ENCODE results near the gene ECT2.
"Not testable (repeated sequence)": the region's sequence is repeated elsewhere in the genome, so short reads cannot be mapped to it uniquely, and the experiment has no call there.

Gene ECT2

GRCh38 chr3:172750368-172751174 lies at the start of gene ECT2:
ECT2 (plus strand) TSS chr3:172750726; CDS start chr3:172754531, 3,805 bp downstream.
- peak; percentile 98 for DNase-seq

- no peak for DNase-seq
These were observed 49.5 kb upstream of the ECT2 start for GRCh38 chr3:172700936-172701455.

GRCh38 chr3:172701751-172702150 lies 48.8 kb upstream of the ECT2 start:
- no peak for DNase-seq

- no peak for DNase-seq
These were observed 48.3 kb upstream of the ECT2 start for GRCh38 chr3:172702256-172702655.

- not testable (repeated sequence) for DNase-seq
These were observed 47.8 kb upstream of the ECT2 start for GRCh38 chr3:172702731-172703130.

- DNase-seq = no peak
These were observed 46.5 kb upstream of the ECT2 start for GRCh38 chr3:172704001-172704400.

GRCh38 chr3:172705170-172705569 lies 45.4 kb upstream of the ECT2 start:
- no peak for DNase-seq

GRCh38 chr3:172707030-172707429 lies 43.5 kb upstream of the ECT2 start:
- no peak for DNase-seq

- no peak for DNase-seq
These were observed 42.6 kb upstream of the ECT2 start for GRCh38 chr3:172707967-172708366.

GRCh38 chr3:172708921-172709773 lies 41.4 kb upstream of the ECT2 start:
- no peak for DNase-seq

- DNase-seq = no peak
These were observed 40.5 kb upstream of the ECT2 start for GRCh38 chr3:172709774-172710663.

GRCh38 chr3:172710664-172711453 lies 39.7 kb upstream of the ECT2 start, which contains the start of gene NCEH1:
NCEH1 (minus strand) TSS chr3:172711067; CDS start chr3:172710984, 83 bp downstream.
- peak; percentile 98 for DNase-seq

GRCh38 chr3:172711454-172711795 lies 39.1 kb upstream of the ECT2 start:
- DNase-seq = no peak

- no peak for DNase-seq
These were observed 37.2 kb upstream of the ECT2 start for GRCh38 chr3:172713316-172713715.

- DNase-seq = no peak
These were observed 34.0 kb upstream of the ECT2 start for GRCh38 chr3:172716476-172716875.

GRCh38 chr3:172717493-172718088 lies 32.9 kb upstream of the ECT2 start:
- no peak for DNase-seq

- DNase-seq = not testable (repeated sequence)
These were observed 27.9 kb upstream of the ECT2 start for GRCh38 chr3:172722536-172723040.

- no peak for DNase-seq
These were observed 24.1 kb upstream of the ECT2 start for GRCh38 chr3:172726380-172726779.

GRCh38 chr3:172735014-172735413 lies 15.5 kb upstream of the ECT2 start:
- DNase-seq = no peak

- no peak for DNase-seq
These were observed 11.1 kb upstream of the ECT2 start for GRCh38 chr3:172739462-172739861.

GRCh38 chr3:172746475-172746874 lies 4.1 kb upstream of the ECT2 start:
- no peak for DNase-seq
